ENCODE results near the gene DOCK2. TPM values are rescaled to one million over a fixed set of nuclear protein-coding genes. Genes with fewer than 3 reads are reported as not detected.

The DOCK2 gene
- total and polyA plus RNA-seq, 2 donors (not counting 3 experiments of a cell fraction or from before 2014, with no cell fraction given), result 0.62 to 4.8 TPM

DNA sequence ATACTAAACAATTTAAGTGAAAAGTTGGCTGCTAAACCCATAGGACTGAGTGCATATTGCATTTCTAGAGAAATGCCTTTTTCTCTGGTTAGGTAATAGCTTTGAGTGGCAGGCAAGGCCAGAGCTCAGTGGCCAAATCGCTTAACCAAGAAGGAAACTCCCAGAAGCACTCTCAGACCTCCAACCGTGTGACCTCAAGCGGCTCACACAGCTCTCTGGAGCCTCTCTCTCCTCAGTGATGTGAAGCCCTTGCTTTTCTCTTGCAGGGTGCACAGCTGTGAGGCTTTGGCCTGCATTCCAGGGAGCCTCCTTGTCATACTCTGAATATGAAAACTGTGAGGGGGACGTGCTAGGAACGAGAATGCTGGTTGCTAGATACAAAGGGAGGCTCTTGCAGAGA, 236.6 kb downstream of the DOCK2 start:
- no peaks in the 10 kb centered on the region for H3K27me3 ChIP-seq (ENCODE audit: control insufficient read depth in 2 of 2, insufficient read depth in 2 of 2, low read length in 2 of 2)
- H2AFZ ChIP-seq (ENCODE audit: low read depth, low read length), result no peak overlapping the region
- dilution Hi-C loops (cut with MboI; ENCODE audit: extremely low pct_ligation_motif_present, low sequenced_read_pairs), result no loop called here
- FAIRE-seq (no peak), DNase-seq (ENCODE audit: low read depth, low spot score) (no peak)
- intact Hi-C loops (cut with micrococcal nuclease), result no loop called here
- no peak overlapping the region for H3K9ac ChIP-seq (replicated peaks; ENCODE audit: extremely low read depth, insufficient read depth, low read length)
- H3K79me2 ChIP-seq (ENCODE audit: control insufficient read depth, insufficient read depth, low read length), result no peaks in the 10 kb centered on the region
- H3K4me2 ChIP-seq (ENCODE audit: insufficient read depth, low read length), result no peak overlapping the region
- no peaks in the 10 kb centered on the region for H3K9me3 ChIP-seq (replicated peaks; ENCODE audit: control insufficient read depth, insufficient read depth, low read length)
- H3K4me1 ChIP-seq (ENCODE audit: control insufficient read depth, extremely low read depth, insufficient read depth, low read length), result no peaks in the 10 kb centered on the region
- ChIA-PET POLR2A (no interaction called here), CTCF (interaction anchor here (0.7 to 1.1 kb wide), 4 partner anchors 12 to 343 kb away, joined by 3 to 7 read pairs (median 3); partner anchors contain the start of gene INSYN2B)
- H4K20me1 ChIP-seq (replicated peaks; ENCODE audit: control insufficient read depth, extremely low read depth, insufficient read depth, low read length), result no peaks in the 10 kb centered on the region
- no TSS peak for BruUV-seq (replicated peaks)
- H3K27ac ChIP-seq (ENCODE audit: insufficient read depth, low read depth, low read length), result no peak overlapping the region
- TF ChIP-seq POLR2AphosphoS5 (IDR thresholded peaks at IDR 0.05; ENCODE audit: insufficient read depth, low read depth, low read length), result no peak
- TF ChIP-seq POLR2A (IDR thresholded peaks at IDR 0.05; ENCODE audit: low read depth, low read length), result no peak
- no peak for TF ChIP-seq EZH2 (IDR thresholded peaks at IDR 0.05; ENCODE audit: borderline replicate concordance, low read depth, low read length, severe bottlenecking)
- TF ChIP-seq JUN (IDR thresholded peaks at IDR 0.05; ENCODE audit: borderline replicate concordance, insufficient read depth, insufficient read length, low read depth), result no peak
- TF ChIP-seq FOS (IDR thresholded peaks at IDR 0.05; ENCODE audit: borderline replicate concordance, insufficient read depth, low read length), result no peak
- TF ChIP-seq, protein P1, sequence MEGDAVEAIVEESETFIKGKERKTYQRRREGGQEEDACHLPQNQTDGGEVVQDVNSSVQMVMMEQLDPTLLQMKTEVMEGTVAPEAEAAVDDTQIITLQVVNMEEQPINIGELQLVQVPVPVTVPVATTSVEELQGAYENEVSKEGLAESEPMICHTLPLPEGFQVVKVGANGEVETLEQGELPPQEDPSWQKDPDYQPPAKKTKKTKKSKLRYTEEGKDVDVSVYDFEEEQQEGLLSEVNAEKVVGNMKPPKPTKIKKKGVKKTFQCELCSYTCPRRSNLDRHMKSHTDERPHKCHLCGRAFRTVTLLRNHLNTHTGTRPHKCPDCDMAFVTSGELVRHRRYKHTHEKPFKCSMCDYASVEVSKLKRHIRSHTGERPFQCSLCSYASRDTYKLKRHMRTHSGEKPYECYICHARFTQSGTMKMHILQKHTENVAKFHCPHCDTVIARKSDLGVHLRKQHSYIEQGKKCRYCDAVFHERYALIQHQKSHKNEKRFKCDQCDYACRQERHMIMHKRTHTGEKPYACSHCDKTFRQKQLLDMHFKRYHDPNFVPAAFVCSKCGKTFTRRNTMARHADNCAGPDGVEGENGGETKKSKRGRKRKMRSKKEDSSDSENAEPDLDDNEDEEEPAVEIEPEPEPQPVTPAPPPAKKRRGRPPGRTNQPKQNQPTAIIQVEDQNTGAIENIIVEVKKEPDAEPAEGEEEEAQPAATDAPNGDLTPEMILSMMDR (IDR thresholded peaks at IDR 0.05; ENCODE audit: extremely low read depth in 1 of 2, insufficient read depth in 1 of 2, low read depth in 1 of 2, low read length in 2 of 2), result no peak
- no peak for TF ChIP-seq MYC (IDR thresholded peaks at IDR 0.05; ENCODE audit: low read depth, low read length)
- TF ChIP-seq GATA2 (IDR thresholded peaks at IDR 0.05; ENCODE audit: insufficient read depth, insufficient read length, low read depth, low read length), result no peak
- TF ChIP-seq, protein P2, sequence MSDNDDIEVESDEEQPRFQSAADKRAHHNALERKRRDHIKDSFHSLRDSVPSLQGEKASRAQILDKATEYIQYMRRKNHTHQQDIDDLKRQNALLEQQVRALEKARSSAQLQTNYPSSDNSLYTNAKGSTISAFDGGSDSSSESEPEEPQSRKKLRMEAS (IDR thresholded peaks at IDR 0.05; ENCODE audit: insufficient read depth, insufficient read length), result no peak
- no peaks in the 10 kb centered on the region for H3K36me3 ChIP-seq (ENCODE audit: control insufficient read depth in 2 of 2, extremely low read depth in 1 of 2, insufficient read depth in 2 of 2, low read length in 2 of 2)
- no peaks in the 10 kb centered on the region for H3K9me1 ChIP-seq (replicated peaks; ENCODE audit: control insufficient read depth, extremely low read depth, insufficient read depth, low read length)
- H3K4me3 ChIP-seq (replicated peaks in 1 of 3; ENCODE audit: insufficient read depth in 1 of 3, low read depth in 1 of 3, low read length in 3 of 3), result no peak overlapping the region
